ENCODE results near the gene HAPSTR1. TPM values are rescaled to one million over a fixed set of nuclear protein-coding genes. Genes with fewer than 3 reads are reported as not detected.
"Not testable (repeated sequence)": the region's sequence is repeated elsewhere in the genome, so short reads cannot be mapped to it uniquely, and the experiment has no call there.

HAPSTR1 gene
- total and polyA plus RNA-seq, 2 of the 8 experiments (the other 6 are each of a cell fraction or from before 2014, with no cell fraction given): 11.9 to 66.1 TPM

DNA sequence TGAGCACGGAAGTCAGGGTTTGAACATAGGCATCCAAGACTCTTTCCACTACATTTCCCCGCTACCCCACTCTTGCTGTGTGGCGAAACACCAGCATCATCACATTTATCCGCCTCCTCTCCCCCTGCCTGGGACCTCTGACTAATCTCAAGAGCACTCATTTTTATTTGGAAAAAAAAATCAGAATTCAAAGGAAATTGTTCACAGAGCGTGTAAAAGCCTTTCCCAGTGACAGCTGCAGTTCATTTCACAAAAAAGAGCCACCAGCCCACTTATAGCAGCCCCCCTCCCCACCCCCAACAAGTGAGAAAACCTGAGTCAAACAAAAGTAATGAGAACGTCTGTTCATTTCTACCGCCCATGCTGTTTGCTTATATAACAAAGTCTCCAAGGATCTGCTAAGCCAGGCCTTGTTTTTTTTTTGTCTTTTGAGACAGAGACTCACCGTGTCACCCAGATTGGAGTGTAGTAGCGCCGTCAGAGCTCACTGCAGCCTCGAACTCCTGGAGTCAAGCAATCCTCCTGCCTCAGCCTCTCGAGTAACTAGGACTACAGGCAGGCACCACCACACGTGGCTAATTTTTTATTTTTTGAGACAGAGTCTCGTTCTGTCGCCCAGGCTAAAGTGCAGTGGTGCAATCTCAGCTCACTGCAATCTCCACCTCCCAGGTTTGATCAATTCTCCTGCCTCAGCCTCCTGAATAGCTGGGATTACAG is 48.3 kb upstream of the HAPSTR1 start (continued):
- TF ChIP-seq SIN3A (conservative IDR thresholded peaks at IDR 0.05 in 1 of 2, IDR thresholded peaks at IDR 0.05 in 1 of 2; ENCODE audit: low read depth in 1 of 2, low read length in 2 of 2) (no peak), KDM4A (IDR thresholded peaks at IDR 0.05; ENCODE audit: low read depth, low read length, severe bottlenecking) (no peak)

DNA sequence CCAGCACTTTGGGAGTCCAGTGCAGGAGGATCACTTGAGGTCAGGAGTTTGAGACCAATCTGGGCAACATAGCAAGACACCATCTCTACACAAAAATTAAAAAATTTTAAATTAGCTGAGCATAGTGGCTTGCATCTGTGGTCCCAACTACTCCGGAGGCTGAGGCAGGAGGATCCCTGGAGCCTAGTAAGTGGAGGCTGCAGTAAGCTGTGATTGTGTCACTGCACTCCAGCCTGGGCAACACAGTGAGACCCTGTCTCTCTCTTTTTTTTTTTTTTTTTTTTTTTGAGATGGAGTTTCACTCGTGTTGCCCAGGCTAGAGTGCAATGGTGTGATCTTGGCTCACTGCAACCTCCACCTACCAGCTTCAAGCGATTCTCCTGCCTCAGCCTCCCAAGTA is 45.9 kb upstream of the HAPSTR1 start:
- H4K91ac ChIP-seq (replicated peaks; ENCODE audit: insufficient read length, low read length); H4K8ac ChIP-seq (ENCODE audit: extremely low read depth, insufficient read depth, low read length); H2AK5ac ChIP-seq (ENCODE audit: low read depth, low read length); H3K27ac ChIP-seq (ENCODE audit: low read depth, low read length); H4K20me1 ChIP-seq (replicated peaks in 1 of 2; ENCODE audit: control insufficient read depth in 1 of 2, insufficient read depth in 2 of 2, low read length in 2 of 2); H3K79me1 ChIP-seq (ENCODE audit: low read depth, low read length); H3K4ac ChIP-seq (replicated peaks; ENCODE audit: insufficient read length, low read depth, low read length); H3K23me2 ChIP-seq (ENCODE audit: low read depth, low read length); POLR2A ChIA-PET (ENCODE audit: partially characterized antibody); H2BK20ac ChIP-seq (ENCODE audit: low read length); H2BK12ac ChIP-seq (ENCODE audit: low read depth, low read length); H3K14ac ChIP-seq (ENCODE audit: insufficient read length); H3K18ac ChIP-seq (ENCODE audit: extremely low read depth, low read length); H3K27me3 ChIP-seq (replicated peaks in 1 of 4; ENCODE audit: control insufficient read depth in 3 of 4, extremely low read depth in 1 of 4, insufficient read depth in 3 of 4, low read length in 3 of 4); H3K4me3 ChIP-seq (ENCODE audit: extremely low read depth in 1 of 4, insufficient read depth in 2 of 4, low read depth in 3 of 4, low read length in 4 of 4); H3K56ac ChIP-seq (replicated peaks; ENCODE audit: insufficient read length, low read depth, low read length); H2BK120ac ChIP-seq (replicated peaks; ENCODE audit: low read depth, low read length); DNase-seq (ENCODE audit: low read depth in 1 of 2, low spot score in 2 of 2); H2BK15ac ChIP-seq (ENCODE audit: low read length); H3K23ac ChIP-seq (ENCODE audit: insufficient read length); H3K79me2 ChIP-seq (ENCODE audit: control insufficient read depth in 1 of 2, insufficient read depth in 2 of 2, low read length in 2 of 2); H2AFZ ChIP-seq (ENCODE audit: low read length); H3K9me3 ChIP-seq (ENCODE audit: insufficient read depth in 2 of 2, low read depth in 1 of 2, low read length in 1 of 2); FAIRE-seq; H2BK5ac ChIP-seq (ENCODE audit: low read depth, low read length); H3K4me2 ChIP-seq (ENCODE audit: insufficient read depth in 1 of 2, low read depth in 2 of 2, low read length in 2 of 2); H3K36me3 ChIP-seq (ENCODE audit: control insufficient read depth in 2 of 4, insufficient read depth in 4 of 4, low read length in 3 of 4); H3K9ac ChIP-seq (replicated peaks in 1 of 4; ENCODE audit: extremely low read depth in 1 of 4, low read depth in 3 of 4, low read length in 3 of 4); H4K5ac ChIP-seq (ENCODE audit: insufficient read length, low read depth, low read length): not testable (repeated sequence)
- CTCF ChIA-PET (ENCODE audit: partially characterized antibody): interaction anchor here (0.8 to 5.9 kb wide), 3 partner anchors 13 to 445 kb away, joined by 3 to 54 read pairs (median 5); no protein-coding TSS in a partner anchor
- peaks cover 5 to 12% (median 10%) of the 10 kb centered on the region in 4 experiments for H3K4me1 ChIP-seq (replicated peaks in 1 of 4; ENCODE audit: control insufficient read depth in 3 of 4, insufficient read depth in 4 of 4, low read length in 3 of 4)
- 50% methylated on average over 2 of the region's 3 CpGs; no CpG with 5 or more reads in 1 of the 2 experiments for WGBS, 2 experiments (ENCODE audit: extremely low coverage in 1 of 2, insufficient coverage in 1 of 2, insufficient read length in 1 of 2, insufficient replicate concordance in 2 of 2, low coverage in 1 of 2, low lambda C conversion rate in 2 of 2, missing lambda C conversion rate in 1 of 2)

Measured in H1 (cell line).